ENCODE results near the gene RHD. TPM values are rescaled to one million over a fixed set of nuclear protein-coding genes. Genes with fewer than 3 reads are reported as not detected.

The RHD gene
- polyA plus RNA-seq, 1 of the 3 experiments (the other 2 are of a cell fraction): not detected

- TF ChIP-seq PBX3 (IDR thresholded peaks at IDR 0.05): no peak
- no peak for TF ChIP-seq MEF2A (IDR thresholded peaks at IDR 0.05; ENCODE audit: borderline replicate concordance, low read depth)
- no peak for TF ChIP-seq GABPA (IDR thresholded peaks at IDR 0.05; ENCODE audit: low read depth)
- no peak for TF ChIP-seq USF1 (IDR thresholded peaks at IDR 0.05; ENCODE audit: borderline replicate concordance, low read depth)
Observed at GRCh38 chr1:25356441-25356840, 84.1 kb downstream of the RHD start (continued).

GRCh38 chr1:25356848-25357247, 84.5 kb downstream of the RHD start:
- DNase-seq: no peak
- Histone ChIP-seq H3K79me2 (ENCODE audit: insufficient read depth) (peaks cover 61% of the 10 kb centered on the region), H3K9ac (peak overlapping the region; percentile 26; the same call in 1 of the 2 replicates), H3K36me3 (replicated peaks in 1 of 2; ENCODE audit: control insufficient read depth in 1 of 2, insufficient read depth in 2 of 2, low read length in 1 of 2) (peaks cover 42 to 81% of the 10 kb centered on the region in 2 experiments), H3F3A (replicated peaks; ENCODE audit: insufficient read depth) (peaks cover 40% of the 10 kb centered on the region), H3K9me3 (no peaks in the 10 kb centered on the region), H3K27me3 (ENCODE audit: insufficient read depth) (no peaks in the 10 kb centered on the region), H3K4me3 (ENCODE audit: low read depth in 2 of 2, low read length in 1 of 2) (no peak overlapping the region), H3K4me2 (peak overlapping the region; percentile 17; the same call in 1 of the 2 replicates), H3K4me1 (ENCODE audit: control insufficient read depth in 1 of 2, insufficient read depth in 2 of 2, low read depth in 1 of 2, low read length in 1 of 2) (peaks cover 3 to 14% of the 10 kb centered on the region in 2 experiments; a peak in 2 of 4 replicates), H4K20me1 (ENCODE audit: insufficient read depth) (no peaks in the 10 kb centered on the region; the same call in 1 of the 2 replicates), H2AFZ (ENCODE audit: low read depth) (no peak overlapping the region), H3K27ac (ENCODE audit: low read depth in 2 of 2, low read length in 1 of 2) (peak overlapping the region in 1 of 2 experiments; percentile 82; a peak in 2 of 4 replicates), H3K9me2 (no peaks in the 10 kb centered on the region)
- ChIA-PET CTCF (interaction anchor here (1.0 kb wide), 1 partner anchor 14 kb away, joined by 4 read pairs; no protein-coding TSS in a partner anchor), POLR2A (interaction anchor here (1.0 kb wide), 1 partner anchor 87 kb away, joined by 5 read pairs; no protein-coding TSS in a partner anchor)
- TF ChIP-seq REST (IDR thresholded peaks at IDR 0.05; ENCODE audit: low read depth, low read length): no peak
- peak; percentile 53; the same call in 1 of the 2 replicates for TF ChIP-seq FOSL2 (IDR thresholded peaks at IDR 0.05; ENCODE audit: borderline replicate concordance, low read depth)
- TF ChIP-seq CTCF (IDR thresholded peaks at IDR 0.05): no peak
- peak; percentile 79; the same call in 1 of the 2 replicates for TF ChIP-seq MEF2A (IDR thresholded peaks at IDR 0.05; ENCODE audit: borderline replicate concordance, low read depth)
- no peak for TF ChIP-seq SIN3A (IDR thresholded peaks at IDR 0.05; ENCODE audit: borderline replicate concordance, low read depth, low read length)
- TF ChIP-seq TEAD4 (IDR thresholded peaks at IDR 0.05; ENCODE audit: borderline replicate concordance, insufficient read depth): no peak
- no peak for TF ChIP-seq PBX3 (IDR thresholded peaks at IDR 0.05)
- peak in 1 of 2 experiments; percentile 10; a peak in 1 of 4 replicates for TF ChIP-seq EP300 (IDR thresholded peaks at IDR 0.05; ENCODE audit: borderline replicate concordance in 1 of 2, low read depth in 1 of 2, low read length in 1 of 2)
- peak; percentile 12; the same call in 1 of the 2 replicates for TF ChIP-seq JUND (IDR thresholded peaks at IDR 0.05)
- TF ChIP-seq USF2 (IDR thresholded peaks at IDR 0.05; ENCODE audit: borderline replicate concordance, low read depth, low read length): no peak
- no peak for TF ChIP-seq TCF12 (IDR thresholded peaks at IDR 0.05)
- TF ChIP-seq POLR2AphosphoS5 (IDR thresholded peaks at IDR 0.05; ENCODE audit: low read depth, low read length): no peak
- TF ChIP-seq NFIC (IDR thresholded peaks at IDR 0.05; ENCODE audit: borderline replicate concordance): 0 out of 2 replicates have a peak, but pooled peaks have one; percentile 46
- WGBS (ENCODE audit: low lambda C conversion rate): 22% methylated on average over 1 of the region's 1 CpG

Data from SK-N-SH (cell line).